ENCODE results near the gene FTCD. TPM values are rescaled to one million over a fixed set of nuclear protein-coding genes. Genes with fewer than 3 reads are reported as not detected.

The FTCD gene
- total RNA-seq, 1 experiment from 2014 or later, result 6.7 TPM

DNA sequence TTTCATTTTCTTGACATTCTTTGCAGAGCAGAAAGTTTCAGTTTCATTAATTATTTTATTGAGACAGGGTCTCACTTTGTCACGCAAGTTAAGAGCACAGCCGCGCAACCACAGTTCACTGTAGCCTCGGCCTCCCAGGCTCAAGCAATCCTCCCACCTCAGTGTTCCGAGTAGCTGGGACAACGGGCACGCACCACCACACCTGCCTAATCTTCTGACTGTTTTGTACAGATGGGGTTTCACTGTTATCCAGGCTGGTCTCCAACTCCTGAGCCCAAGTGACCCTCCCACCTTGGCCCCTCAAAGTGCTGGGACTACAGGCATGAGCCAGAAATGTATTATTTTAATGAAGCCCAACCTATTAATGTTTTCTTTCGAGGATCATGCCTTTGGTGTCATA is 31.9 kb upstream of the FTCD start:
- peaks cover 10 to 24% (median 19%) of the 10 kb centered on the region in 3 experiments; a peak in 6 of 7 replicates for H3K36me3 Mint-ChIP-seq (ENCODE audit: insufficient read depth in 1 of 3, low read depth in 3 of 3)

More for the DNA sequence above, 31.9 kb upstream of the FTCD start:
- Histone ChIP-seq H3K9ac (ENCODE audit: extremely low read depth, insufficient read length, low read length) (no peak overlapping the region), H2BK15ac (ENCODE audit: low read depth, low read length) (no peak overlapping the region), H3K79me1 (ENCODE audit: insufficient read depth, low read depth, low read length, poor library complexity, severe bottlenecking) (no peaks in the 10 kb centered on the region), H3K18ac (ENCODE audit: insufficient read length, low read depth, low read length) (no peak overlapping the region), H3K4ac (ENCODE audit: low read depth, low read length) (no peak overlapping the region), H4K91ac (ENCODE audit: insufficient read length, low read depth, low read length) (no peak overlapping the region), H3K4me2 (ENCODE audit: insufficient read depth, insufficient read length, low read length) (no peak overlapping the region), H2BK12ac (ENCODE audit: insufficient read length, low read depth, low read length) (no peak overlapping the region), H3K27me3 (ENCODE audit: insufficient read depth, low read length) (no peaks in the 10 kb centered on the region), H2BK5ac (ENCODE audit: insufficient read length, low read length) (no peak overlapping the region), H3K56ac (ENCODE audit: insufficient read length, low read depth, low read length) (no peak overlapping the region), H3K23ac (ENCODE audit: insufficient read length, low read depth, low read length) (no peak overlapping the region), H2BK120ac (ENCODE audit: low read depth, low read length, poor library complexity, severe bottlenecking) (no peak overlapping the region), H4K8ac (replicated peaks; ENCODE audit: insufficient read length, low read depth, low read length) (no peak overlapping the region), H2AK5ac (ENCODE audit: insufficient read length, low read length) (no peak overlapping the region), H2AFZ (ENCODE audit: low read length) (no peak overlapping the region), H3K9me3 (ENCODE audit: control insufficient read depth, low read depth, low read length) (no peaks in the 10 kb centered on the region), H3K27ac (ENCODE audit: insufficient read length, low read depth, low read length) (no peak overlapping the region), H3K23me2 (ENCODE audit: insufficient read length, low read depth, low read length, poor library complexity, severe bottlenecking) (peaks cover 7% of the 10 kb centered on the region), H3K14ac (ENCODE audit: insufficient read depth, low read length) (no peak overlapping the region), H3K79me2 (ENCODE audit: insufficient read depth, low read length) (no peaks in the 10 kb centered on the region), H2BK20ac (ENCODE audit: low read depth, low read length, poor library complexity, severe bottlenecking) (no peak overlapping the region), H4K5ac (ENCODE audit: insufficient read length, low read depth, low read length) (no peak overlapping the region), H4K20me1 (ENCODE audit: control insufficient read depth, insufficient read depth, insufficient read length) (no peaks in the 10 kb centered on the region), H3K4me1 (ENCODE audit: insufficient read depth, low read length) (peaks cover 4% of the 10 kb centered on the region; the same call in 1 of the 2 replicates), H3T11ph (ENCODE audit: low read length) (no peak overlapping the region)
- Mint-ChIP-seq H3K4me1 (peaks cover 22 to 29% of the 10 kb centered on the region in 2 experiments), H3K4me3 (no peak overlapping the region), H3K27me3 (ENCODE audit: low read depth) (no peaks in the 10 kb centered on the region), H3K27ac (peak overlapping the region in 1 of 3 experiments; percentile 86; a peak in 5 of 7 replicates), H3K9me3 (no peaks in the 10 kb centered on the region)
- no CpG with 5 or more reads among the region's 8 CpGs for WGBS (ENCODE audit: extremely low coverage, insufficient read length, low lambda C conversion rate)
- TF ChIP-seq, protein P1, sequence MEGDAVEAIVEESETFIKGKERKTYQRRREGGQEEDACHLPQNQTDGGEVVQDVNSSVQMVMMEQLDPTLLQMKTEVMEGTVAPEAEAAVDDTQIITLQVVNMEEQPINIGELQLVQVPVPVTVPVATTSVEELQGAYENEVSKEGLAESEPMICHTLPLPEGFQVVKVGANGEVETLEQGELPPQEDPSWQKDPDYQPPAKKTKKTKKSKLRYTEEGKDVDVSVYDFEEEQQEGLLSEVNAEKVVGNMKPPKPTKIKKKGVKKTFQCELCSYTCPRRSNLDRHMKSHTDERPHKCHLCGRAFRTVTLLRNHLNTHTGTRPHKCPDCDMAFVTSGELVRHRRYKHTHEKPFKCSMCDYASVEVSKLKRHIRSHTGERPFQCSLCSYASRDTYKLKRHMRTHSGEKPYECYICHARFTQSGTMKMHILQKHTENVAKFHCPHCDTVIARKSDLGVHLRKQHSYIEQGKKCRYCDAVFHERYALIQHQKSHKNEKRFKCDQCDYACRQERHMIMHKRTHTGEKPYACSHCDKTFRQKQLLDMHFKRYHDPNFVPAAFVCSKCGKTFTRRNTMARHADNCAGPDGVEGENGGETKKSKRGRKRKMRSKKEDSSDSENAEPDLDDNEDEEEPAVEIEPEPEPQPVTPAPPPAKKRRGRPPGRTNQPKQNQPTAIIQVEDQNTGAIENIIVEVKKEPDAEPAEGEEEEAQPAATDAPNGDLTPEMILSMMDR (conservative IDR thresholded peaks at IDR 0.05), result no peak
- no peak for DNase-seq
